Left lobe of liver (tissue), 2 donors: Measurements from ENCODE around the gene LGALS13. TPM values are rescaled to one million over a fixed set of nuclear protein-coding genes. Genes with fewer than 3 reads are reported as not detected.
"Not testable (repeated sequence)": the region's sequence is repeated elsewhere in the genome, so short reads cannot be mapped to it uniquely, and the experiment has no call there.

Source experiments
- ATAC-seq: fragments of 200-7000 bp; cut with Tn5 transposase; one replicate; pipeline ENCODE4 v1.9.1; 2020; ENCODE audit warnings: mild to moderate bottlenecking, moderate library complexity
- DNase-seq: peaks from one replicate; pipeline ENCODE4 v3.0.0-alpha.2; 2020; ENCODE audit warnings: low spot score
- total RNA-seq: library from RNA; stranded (reverse); gene quantifications from one replicate; pipeline ENCODE4 v1.2.1, GENCODE V29; 2021
- donor health status: DM: no; HTN: no; CAD: no; lungs with moderate emphysema.
- donor health status: DM: no; HTN: yes; CAD: no.

The LGALS13 gene
- total RNA-seq, 1 donor from 2014 or later: not detected

GRCh38 chr19:39613597-39613996, 11.3 kb downstream of the LGALS13 start:
- no peak for DNase-seq
- no peak for ATAC-seq

DNA sequence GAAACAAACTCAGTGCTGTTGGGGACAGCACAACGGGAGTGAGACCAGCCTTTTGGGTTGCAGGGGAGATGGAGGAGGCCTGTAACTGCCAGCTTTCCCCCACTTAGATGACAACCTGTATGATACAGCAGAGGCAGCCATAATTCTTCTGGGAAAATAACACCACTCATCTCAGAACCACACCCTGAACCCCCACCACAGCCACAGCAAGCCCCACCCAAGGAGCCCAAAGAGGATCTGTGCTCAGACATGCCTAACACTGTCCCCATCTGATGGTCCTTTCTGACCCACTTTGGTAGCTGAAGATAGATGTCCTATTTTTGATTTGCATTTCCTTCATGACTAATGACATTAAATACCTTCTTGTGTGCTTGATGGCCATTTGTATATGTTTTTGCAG, 15.4 kb downstream of the LGALS13 start:
- ATAC-seq (no peak), DNase-seq (no peak)

GRCh38 chr19:39623946-39624345, 21.6 kb downstream of the LGALS13 start:
- DNase-seq (no peak), ATAC-seq (no peak)

- ATAC-seq, DNase-seq: not testable (repeated sequence)
Observed at GRCh38 chr19:39627631-39628030, 25.3 kb downstream of the LGALS13 start.

DNA sequence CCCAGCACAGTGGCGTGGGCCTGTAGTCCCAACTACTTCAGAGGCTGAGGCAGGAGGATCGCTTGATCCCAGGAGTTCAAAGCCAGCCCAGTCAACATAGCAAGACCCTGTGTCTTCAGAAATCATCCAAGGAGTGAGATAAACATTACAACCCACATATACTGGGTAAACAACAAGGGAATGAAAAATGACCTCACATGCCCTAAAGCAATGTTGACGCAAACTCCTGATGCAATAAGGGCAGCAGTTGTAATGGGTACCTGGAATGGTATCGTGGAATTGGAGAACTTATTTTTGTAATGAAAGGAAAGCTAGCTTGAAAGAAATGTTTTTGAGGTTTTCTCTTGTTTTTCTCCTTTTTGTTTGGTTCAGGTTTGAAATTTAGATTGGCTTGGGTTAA, 28.9 kb downstream of the LGALS13 start:
- no peak for ATAC-seq
- DNase-seq: no peak

DNA sequence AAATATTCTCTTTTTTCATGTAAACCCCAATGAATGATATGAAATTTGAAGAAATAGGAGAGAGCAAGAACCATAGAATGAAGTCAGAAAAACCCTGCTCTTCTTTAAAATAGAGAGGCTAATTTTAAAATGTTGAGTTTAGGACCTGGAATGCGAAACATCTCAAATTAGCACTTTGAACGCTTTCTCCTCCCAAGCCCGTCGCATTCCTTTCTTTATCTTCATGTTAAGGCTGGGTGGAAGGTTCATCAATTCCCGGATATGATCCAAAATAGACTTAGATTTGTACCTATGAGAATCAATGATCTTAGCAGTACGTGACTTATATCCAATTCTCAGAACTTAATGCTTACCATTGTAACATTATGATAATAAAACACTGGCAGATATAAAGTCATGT, 29.3 kb downstream of the LGALS13 start:
- ATAC-seq: no peak
- DNase-seq: no peak

- no peak for ATAC-seq
- DNase-seq: no peak
Observed at GRCh38 chr19:39637891-39638290, 35.6 kb downstream of the LGALS13 start.

DNA sequence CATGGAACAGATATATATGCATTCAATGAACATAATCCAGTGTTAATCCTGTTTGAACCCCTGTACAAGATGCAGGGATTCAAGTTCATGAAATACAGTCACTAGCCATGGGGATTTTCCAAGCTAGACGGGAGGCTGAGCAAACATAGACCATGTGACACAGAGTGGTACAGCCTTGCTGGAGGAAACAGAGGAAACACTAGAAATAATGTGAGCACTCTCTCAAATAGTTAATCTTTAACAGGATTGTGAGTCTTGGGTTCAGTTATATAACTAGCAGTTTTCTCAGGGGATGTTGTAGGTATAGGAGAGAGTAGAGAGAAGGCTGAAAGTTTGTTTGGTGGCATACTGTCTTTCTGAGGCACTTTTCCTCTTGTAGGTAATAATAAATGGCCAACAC, 39.4 kb downstream of the LGALS13 start:
- DNase-seq (no peak), ATAC-seq (no peak)

DNA sequence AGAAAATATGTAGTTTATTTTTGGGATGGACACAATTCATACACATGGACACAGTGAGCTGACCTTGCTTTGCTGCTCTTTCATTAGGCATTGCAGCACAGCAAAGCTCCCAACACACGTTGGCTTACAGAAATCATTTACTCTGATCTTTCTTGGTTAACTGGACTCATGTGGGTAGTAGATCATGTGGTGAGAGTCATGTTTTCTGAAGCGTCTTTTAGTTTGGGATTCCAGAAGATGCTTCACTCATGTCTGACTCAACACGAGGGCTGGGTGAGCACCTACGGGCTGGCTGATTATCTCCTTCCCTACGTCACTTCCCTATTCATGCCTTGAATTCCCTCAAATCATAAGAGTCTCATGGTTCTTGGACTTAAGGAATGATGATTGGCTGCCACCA, 41.3 kb downstream of the LGALS13 start:
- ATAC-seq: no peak
- no peak for DNase-seq

GRCh38 chr19:39645800-39646411, 43.6 kb downstream of the LGALS13 start:
- ATAC-seq (no peak), DNase-seq (no peak)

DNA sequence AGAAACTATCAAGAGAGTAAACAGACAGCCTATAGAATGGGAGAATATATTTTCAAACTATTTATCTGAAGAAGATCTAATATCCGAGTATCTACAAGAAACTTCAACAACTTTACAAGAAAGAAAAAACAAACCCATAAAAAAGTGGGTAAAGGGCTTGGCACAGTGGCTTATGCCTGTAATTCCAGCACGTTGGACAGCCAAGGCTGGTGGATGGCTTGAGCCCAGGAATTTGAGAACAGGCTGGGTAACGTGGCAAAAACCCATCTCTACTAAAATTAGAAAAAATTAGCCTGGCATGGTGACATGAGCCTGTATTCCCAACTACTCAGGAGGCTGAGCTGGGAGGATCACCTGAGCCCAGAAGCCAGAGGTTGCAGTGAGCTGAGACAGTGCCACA, 45.6 kb downstream of the LGALS13 start:
- no peak for DNase-seq
- ATAC-seq: no peak

DNA sequence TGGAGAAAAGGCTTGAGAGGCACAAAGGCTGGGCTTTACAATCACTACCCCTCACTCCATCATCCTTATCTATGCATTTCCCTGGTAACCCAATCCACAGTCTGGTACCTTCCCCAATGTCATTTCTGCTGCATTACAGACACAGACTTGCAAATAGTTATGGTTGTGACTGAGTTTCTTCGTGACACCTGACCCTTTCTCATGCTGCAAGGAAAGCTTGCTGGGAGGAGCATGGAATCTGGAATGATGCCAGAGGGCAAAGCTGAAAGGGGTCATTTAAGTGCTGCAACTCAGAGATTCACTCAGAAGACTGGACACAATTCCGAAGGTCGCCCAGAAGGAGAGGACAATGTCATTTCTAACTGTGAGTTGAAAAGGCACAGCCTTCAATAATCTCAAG, 53.3 kb downstream of the LGALS13 start, which contains the start of gene LGALS16:
Gene LGALS16 (plus strand): TSS at position 301 of the 400 bp plus-strand sequence. CDS start 49 bp downstream, at position 350.
- no peak for DNase-seq

More for the DNA sequence above, 53.3 kb downstream of the LGALS13 start, which contains the start of gene LGALS16:
- no peak for ATAC-seq

Other genes with a start within 250 kb of the LGALS13 start
- gene PAF1, start 211.4 kb upstream of the LGALS13 start, total RNA-seq: 21.3 TPM
- 19.2 TPM for gene MED29, start 211.1 kb upstream of the LGALS13 start, total RNA-seq
- 44.0 TPM for gene ZFP36, start 195.7 kb upstream of the LGALS13 start, total RNA-seq
- gene PLEKHG2, start 189.9 kb upstream of the LGALS13 start, total RNA-seq: 3.8 TPM
- gene RPS16, start 166.6 kb upstream of the LGALS13 start, total RNA-seq: 668 TPM
- gene SUPT5H, start 156.9 kb upstream of the LGALS13 start, total RNA-seq: 57.0 TPM
- gene TIMM50, start 121.7 kb upstream of the LGALS13 start, total RNA-seq: 31.7 TPM
- gene DLL3, start 103.6 kb upstream of the LGALS13 start, total RNA-seq: not detected
- not detected for gene SELENOV, start 87.4 kb upstream of the LGALS13 start, total RNA-seq
- 0.43 TPM for gene EID2B, start 69.7 kb upstream of the LGALS13 start, total RNA-seq
- gene EID2, start 62.4 kb upstream of the LGALS13 start, total RNA-seq: 6.6 TPM
- gene LGALS16, start 53.4 kb downstream of the LGALS13 start, total RNA-seq: not detected
- gene LGALS14, start 102.0 kb downstream of the LGALS13 start, total RNA-seq: not detected
- not detected for gene CLC, start 135.5 kb downstream of the LGALS13 start, total RNA-seq
- gene LEUTX, start 176.3 kb downstream of the LGALS13 start, total RNA-seq: not detected
- gene DYRK1B, start 231.6 kb downstream of the LGALS13 start, total RNA-seq: 5.5 TPM
- 43.0 TPM for gene FBL, start 243.9 kb downstream of the LGALS13 start, total RNA-seq